ENCODE measurements around the gene RNF2. TPM values are rescaled to one million over a fixed set of nuclear protein-coding genes. Genes with fewer than 3 reads are reported as not detected.

RNF2 gene
- total RNA-seq, 1 experiment from 2014 or later = 39.1 TPM

DNA sequence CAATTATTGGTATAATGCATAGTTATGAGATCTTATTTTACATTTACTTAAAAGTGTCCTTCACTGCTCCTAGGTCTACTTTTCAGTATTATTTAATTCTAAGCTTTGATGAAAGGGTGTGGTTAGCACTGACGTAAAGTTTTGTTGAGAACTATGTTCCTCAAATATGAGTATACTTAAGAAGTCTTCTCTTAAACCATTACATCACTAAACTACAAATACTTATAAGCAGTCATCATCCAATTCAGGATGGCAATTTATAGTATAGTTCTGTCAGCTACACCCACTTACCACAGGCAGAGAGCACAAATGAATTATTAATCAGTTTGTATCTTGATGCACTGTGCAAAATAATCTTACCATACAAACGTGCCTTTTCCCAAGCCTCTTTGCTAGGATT is 84.3 kb downstream of the RNF2 start:
- ATAC-seq (no peak), DNase-seq (ENCODE audit: low read depth, low spot score) (no peak)
- H3K9ac ChIP-seq (ENCODE audit: low read length) = no peak overlapping the region
- RAD21 ChIA-PET (ENCODE audit: low non-redundant PET in 1 of 2, low total read pairs in 2 of 2, uncharacterized antibody in 2 of 2, unreplicated experiment in 2 of 2) = no interaction called here
- no peak overlapping the region for H2AFZ ChIP-seq (ENCODE audit: low read depth, low read length, poor library complexity, severe bottlenecking)
- BruUV-seq (replicated peaks) = no TSS peak
- CTCF ChIA-PET = no interaction called here
- no peak overlapping the region for H3K4me3 ChIP-seq (replicated peaks in 1 of 2; ENCODE audit: low read depth in 1 of 2, low read length in 2 of 2)
- no peaks in the 10 kb centered on the region for H3K9me2 ChIP-seq (ENCODE audit: insufficient read depth)
- no peaks in the 10 kb centered on the region for H3K27me3 ChIP-seq (ENCODE audit: insufficient read depth, low read length)
- H3K79me2 ChIP-seq (ENCODE audit: insufficient read depth, low read length) = no peaks in the 10 kb centered on the region
- TF ChIP-seq, protein P1, sequence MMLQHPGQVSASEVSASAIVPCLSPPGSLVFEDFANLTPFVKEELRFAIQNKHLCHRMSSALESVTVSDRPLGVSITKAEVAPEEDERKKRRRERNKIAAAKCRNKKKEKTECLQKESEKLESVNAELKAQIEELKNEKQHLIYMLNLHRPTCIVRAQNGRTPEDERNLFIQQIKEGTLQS (IDR thresholded peaks at IDR 0.05) = no peak
- TF ChIP-seq CBX3 (IDR thresholded peaks at IDR 0.05; ENCODE audit: low read depth) = no peak
- no peak for TF ChIP-seq ZNF274 (IDR thresholded peaks at IDR 0.05; ENCODE audit: low read depth, low read length)
- TF ChIP-seq SRF (IDR thresholded peaks at IDR 0.05; ENCODE audit: low read depth) = no peak
- no peak for TF ChIP-seq FOSL1 (IDR thresholded peaks at IDR 0.05; ENCODE audit: low read depth)
- TF ChIP-seq TCF7L2 (IDR thresholded peaks at IDR 0.05; ENCODE audit: borderline replicate concordance, extremely low read depth, insufficient read depth, insufficient read length) = no peak
- TF ChIP-seq EZH2 (IDR thresholded peaks at IDR 0.05) = no peak
- TF ChIP-seq, protein P2, sequence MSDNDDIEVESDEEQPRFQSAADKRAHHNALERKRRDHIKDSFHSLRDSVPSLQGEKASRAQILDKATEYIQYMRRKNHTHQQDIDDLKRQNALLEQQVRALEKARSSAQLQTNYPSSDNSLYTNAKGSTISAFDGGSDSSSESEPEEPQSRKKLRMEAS (IDR thresholded peaks at IDR 0.05) = no peak
- no peak for TF ChIP-seq ELF1 (IDR thresholded peaks at IDR 0.05; ENCODE audit: borderline replicate concordance, low read depth)
- no peak for TF ChIP-seq JUND (IDR thresholded peaks at IDR 0.05)
- TF ChIP-seq EGR1 (IDR thresholded peaks at IDR 0.05; ENCODE audit: low read depth) = no peak
- TF ChIP-seq, protein P3, sequence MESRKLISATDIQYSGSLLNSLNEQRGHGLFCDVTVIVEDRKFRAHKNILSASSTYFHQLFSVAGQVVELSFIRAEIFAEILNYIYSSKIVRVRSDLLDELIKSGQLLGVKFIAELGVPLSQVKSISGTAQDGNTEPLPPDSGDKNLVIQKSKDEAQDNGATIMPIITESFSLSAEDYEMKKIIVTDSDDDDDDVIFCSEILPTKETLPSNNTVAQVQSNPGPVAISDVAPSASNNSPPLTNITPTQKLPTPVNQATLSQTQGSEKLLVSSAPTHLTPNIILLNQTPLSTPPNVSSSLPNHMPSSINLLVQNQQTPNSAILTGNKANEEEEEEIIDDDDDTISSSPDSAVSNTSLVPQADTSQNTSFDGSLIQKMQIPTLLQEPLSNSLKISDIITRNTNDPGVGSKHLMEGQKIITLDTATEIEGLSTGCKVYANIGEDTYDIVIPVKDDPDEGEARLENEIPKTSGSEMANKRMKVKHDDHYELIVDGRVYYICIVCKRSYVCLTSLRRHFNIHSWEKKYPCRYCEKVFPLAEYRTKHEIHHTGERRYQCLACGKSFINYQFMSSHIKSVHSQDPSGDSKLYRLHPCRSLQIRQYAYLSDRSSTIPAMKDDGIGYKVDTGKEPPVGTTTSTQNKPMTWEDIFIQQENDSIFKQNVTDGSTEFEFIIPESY (IDR thresholded peaks at IDR 0.05; ENCODE audit: extremely low read depth, insufficient replicate concordance, low read length) = no peak
- H3K4me2 ChIP-seq (ENCODE audit: low read length) = no peak overlapping the region
- no peaks in the 10 kb centered on the region for H4K20me1 ChIP-seq (ENCODE audit: insufficient read depth)
- peaks cover 0 to 4% of the 10 kb centered on the region in 2 experiments; a peak in 1 of 4 replicates for H3K9me3 ChIP-seq (ENCODE audit: control insufficient read depth in 1 of 2, insufficient read depth in 1 of 2, low read depth in 1 of 2, low read length in 2 of 2)
- no peak overlapping the region for H3K27ac ChIP-seq (ENCODE audit: low read depth, low read length)
- H3K4me1 ChIP-seq (ENCODE audit: control insufficient read depth in 1 of 2, insufficient read depth in 2 of 2, low read length in 2 of 2) = no peaks in the 10 kb centered on the region
- POLR2A ChIA-PET = no interaction called here
- intact Hi-C loops (cut with micrococcal nuclease) = no loop called here
- H3K36me3 ChIP-seq (ENCODE audit: control insufficient read depth in 1 of 2, insufficient read depth in 2 of 2, low read length in 2 of 2) = peaks cover 3 to 7% of the 10 kb centered on the region in 2 experiments; a peak in 2 of 4 replicates

Measured in HCT116 (cell line).